Stimulated activated CD4-positive, alpha-beta T cell treated with anti-CD3 and anti-CD28 coated beads, Interleukin-12 subunit alpha, Interleukin-12 subunit beta, amount 100 ng/mL, for 24 hours (primary cell): ENCODE measurements around the gene NDUFAF4.

Experiments used
- DNase-seq, 2 experiments: peaks; one replicate each; pipeline ENCODE4 v3.0.0-alpha.2; 2020; ENCODE audit warnings: low read depth in 2 of 2

Gene NDUFAF4

DNA sequence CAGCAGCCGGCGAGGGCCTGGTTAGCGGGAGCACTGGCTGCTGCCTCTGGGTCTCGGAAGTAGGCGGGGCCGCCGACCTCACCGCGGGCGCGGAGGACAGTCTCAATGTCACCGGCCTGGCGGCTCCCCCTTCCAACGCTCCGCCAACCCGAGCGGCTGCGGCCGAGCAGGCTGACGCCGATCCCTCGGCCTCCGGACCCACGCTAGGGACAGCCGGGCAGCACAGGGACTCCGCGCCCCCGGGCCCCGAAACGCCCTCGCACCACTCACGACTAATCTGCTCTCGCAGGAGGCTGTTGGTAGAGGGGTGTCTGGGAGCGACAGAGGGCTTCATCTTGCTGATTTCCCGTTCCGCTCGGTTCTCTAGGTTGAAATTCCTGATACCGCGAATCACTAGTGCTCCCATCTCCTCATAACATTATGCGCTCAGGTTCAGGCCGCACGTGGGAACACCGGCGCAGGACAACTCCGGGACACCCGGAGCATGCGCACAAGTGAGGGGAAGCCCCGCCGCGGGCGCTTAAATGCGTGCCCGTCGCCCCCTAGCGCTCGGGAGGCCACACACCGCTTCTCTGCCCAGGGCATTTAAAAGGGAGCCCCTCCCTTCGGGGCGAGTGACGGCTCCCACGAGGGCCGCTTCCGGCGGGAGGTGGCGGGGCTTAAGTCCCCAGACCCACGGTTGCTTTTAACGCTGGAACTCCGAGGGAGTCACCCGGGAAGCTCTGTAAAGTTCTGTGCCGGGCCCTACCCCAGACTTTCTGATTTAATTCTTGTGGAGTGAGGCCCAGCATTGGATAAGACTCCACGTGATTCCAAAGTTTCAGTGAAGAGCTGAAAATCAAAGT lies at the start of gene NDUFAF4:
Gene NDUFAF4, minus strand, starts transcription at position 496 of the 845 bp plus-strand sequence. Its CDS starts 90 bp downstream, at position 406.
- peak; percentile 91 to 92 for DNase-seq

- no peak for DNase-seq
Measured at GRCh38 chr6:96947055-96947454, 49.4 kb upstream of the NDUFAF4 start.

DNA sequence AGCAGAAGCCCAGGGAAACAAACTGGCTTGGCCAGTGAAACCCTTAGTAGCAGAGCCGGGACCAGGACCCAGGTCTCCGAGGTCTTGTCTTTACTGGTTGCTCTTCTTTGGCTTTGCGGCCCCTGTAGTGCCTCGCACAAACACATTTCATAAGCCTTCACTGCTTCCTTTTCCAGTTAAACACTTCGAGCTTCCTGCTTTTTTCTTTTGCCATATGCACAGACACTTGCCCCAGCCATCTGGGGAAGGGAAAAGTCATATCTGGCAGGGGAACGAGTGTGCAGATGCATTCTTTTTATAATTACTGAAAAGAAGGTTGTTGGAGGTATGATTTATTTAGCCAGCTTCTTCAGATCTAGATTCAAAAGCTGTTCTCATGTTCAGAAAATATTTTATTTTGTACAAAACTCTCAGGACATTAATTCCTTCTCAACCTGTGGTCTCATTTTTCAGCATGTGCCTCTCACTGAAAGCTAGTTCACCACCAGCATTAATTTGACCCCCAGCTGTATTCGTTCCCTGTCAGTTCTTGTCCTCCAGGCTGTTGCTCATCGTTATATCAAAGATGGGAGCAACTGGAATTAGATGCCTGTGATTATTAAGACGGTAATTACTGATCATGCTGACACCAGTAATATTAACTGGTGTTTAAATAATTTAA lies 46.0 kb upstream of the NDUFAF4 start:
- DNase-seq: no peak

- DNase-seq: no peak
Measured at GRCh38 chr6:96942676-96943075, 45.0 kb upstream of the NDUFAF4 start.

- no peak for DNase-seq
Measured at GRCh38 chr6:96940322-96940721, 42.6 kb upstream of the NDUFAF4 start.

DNA sequence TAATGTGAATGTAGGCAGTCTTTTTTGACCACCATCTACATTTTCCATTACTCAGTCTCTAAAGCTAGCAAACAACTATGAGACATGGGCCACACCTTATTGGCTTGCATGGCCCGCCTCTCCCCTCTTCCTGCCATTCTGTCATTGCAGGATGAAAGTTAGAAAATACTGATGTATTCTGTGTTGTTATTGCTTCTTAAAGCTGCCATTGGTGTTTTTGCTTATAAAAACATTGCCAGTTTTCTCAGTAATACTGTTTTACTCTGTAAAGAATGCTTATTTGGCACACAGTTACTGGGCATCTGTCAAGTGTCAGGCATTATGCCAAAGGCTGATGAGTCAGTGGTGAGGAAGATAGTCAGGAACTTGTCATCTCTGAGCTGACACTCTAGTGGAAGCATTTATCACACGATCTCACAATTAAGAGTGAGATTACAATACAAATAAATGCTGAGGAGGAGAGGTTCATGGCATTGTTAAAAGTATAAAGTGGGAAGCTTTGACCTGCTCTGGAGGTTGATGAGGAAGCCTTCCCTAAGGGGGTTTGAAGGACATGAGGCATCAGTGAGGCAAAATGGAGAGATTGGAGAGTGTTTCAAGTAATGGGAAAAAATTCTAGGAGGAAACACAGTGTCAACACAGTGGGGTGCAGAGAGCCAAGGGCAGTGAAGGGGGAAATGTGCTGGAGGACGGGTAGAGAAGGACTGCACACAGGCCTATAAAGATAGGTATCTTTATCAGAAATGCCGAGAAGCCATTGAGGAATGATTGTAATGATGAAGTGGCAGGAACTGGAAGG lies 41.5 kb upstream of the NDUFAF4 start:
- DNase-seq: no peak

DNA sequence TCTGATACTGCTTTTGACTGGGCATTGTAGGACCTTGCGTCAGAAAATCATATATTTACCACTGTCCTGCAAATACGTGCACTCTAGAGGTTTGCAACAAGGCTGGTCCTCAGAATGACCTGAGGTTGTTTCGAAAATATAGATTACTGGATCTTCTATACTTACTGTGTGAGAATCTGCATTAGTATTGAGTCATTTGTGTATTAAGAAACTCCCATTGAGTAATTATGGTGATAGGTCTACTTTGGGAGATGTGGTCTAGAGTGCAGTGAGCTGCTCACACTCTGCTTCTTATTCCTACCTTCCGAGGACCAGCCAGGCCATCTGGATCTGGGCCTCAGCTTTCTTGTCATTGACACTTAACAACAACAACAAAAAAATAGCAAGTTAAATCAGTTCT lies 36.4 kb upstream of the NDUFAF4 start:
- DNase-seq: no peak

- no peak for DNase-seq
Measured at GRCh38 chr6:96931198-96931597, 33.5 kb upstream of the NDUFAF4 start.

- no peak for DNase-seq
Measured at GRCh38 chr6:96929741-96930140, 32.0 kb upstream of the NDUFAF4 start.

GRCh38 chr6:96927660-96928059 lies 30.0 kb upstream of the NDUFAF4 start:
- no peak for DNase-seq

DNA sequence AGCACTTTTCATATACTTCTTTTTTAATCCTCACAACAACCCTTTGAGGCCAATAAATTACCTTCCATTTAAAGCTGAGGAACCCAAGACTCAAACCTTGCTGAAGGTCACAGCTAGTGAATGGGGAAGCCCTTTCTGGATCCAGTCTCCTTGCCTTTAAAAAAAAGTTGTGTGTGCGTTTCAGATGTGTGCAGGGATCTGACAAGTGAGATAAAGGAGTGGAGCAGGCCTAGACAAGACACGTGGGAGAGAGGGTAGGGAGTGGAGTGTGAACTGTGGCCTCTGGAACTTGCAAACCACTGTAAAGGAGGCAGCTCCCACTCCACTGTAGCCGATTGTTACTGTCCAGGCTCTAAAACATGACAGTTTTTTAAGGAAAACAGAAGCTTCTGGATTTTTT lies 28.7 kb upstream of the NDUFAF4 start:
- DNase-seq: no peak

GRCh38 chr6:96925290-96925687 lies 27.6 kb upstream of the NDUFAF4 start:
- DNase-seq: no peak

DNA sequence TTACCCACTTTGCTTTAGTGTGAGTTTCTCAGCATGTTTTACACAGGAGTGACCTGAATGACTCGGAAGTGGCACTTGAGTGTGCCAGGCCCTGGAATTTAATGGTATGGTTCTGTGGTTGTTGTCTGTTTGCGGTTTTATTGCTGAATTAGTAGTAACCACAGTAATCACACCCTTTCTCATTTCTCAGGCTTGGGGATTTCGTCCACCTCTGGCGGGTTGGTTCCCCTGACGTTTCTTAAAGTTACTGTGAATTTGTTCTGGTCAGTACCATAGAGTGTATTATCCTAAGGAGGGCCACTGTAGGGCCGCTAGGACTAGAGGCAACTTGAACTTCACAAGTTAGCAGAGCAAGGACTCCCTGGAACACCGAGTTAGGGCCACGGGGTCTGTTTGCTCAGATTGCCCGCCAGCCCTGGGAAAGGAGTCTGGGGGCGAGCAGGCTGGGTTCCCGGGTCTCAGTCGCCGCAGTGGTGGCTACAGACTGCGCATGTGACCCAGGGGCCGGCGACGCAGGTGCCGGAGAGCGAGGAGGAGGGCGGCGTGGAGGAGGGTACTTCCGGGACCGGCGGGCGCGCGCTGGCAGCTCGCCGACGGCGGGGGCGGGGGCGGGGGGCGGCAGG lies 26.3 kb upstream of the NDUFAF4 start:
- DNase-seq: no peak

- DNase-seq: no peak
Measured at GRCh38 chr6:96923400-96923799, 25.7 kb upstream of the NDUFAF4 start.

GRCh38 chr6:96917098-96917497 lies 19.4 kb upstream of the NDUFAF4 start:
- no peak for DNase-seq

- no peak for DNase-seq
Measured at GRCh38 chr6:96913621-96914020, 15.9 kb upstream of the NDUFAF4 start.

DNA sequence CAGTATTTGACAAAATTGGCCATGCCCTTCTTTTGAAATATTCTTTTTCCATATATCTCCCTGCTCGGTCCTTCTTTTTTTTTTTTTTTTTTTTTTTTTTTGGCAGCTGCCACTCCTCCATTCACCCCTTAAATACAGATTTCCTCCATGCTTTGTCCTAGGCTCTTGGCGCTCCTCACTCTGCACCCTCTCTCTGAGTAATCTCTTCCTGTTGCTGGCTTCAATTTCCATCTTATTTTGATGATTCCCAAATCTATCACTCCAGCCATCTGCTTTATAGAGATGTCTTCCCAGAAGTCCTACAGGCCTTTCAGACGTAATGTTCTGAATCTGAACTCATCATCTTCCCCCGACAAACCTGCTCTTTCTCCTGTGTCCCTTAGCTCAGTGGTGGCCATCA lies 14.1 kb upstream of the NDUFAF4 start:
- no peak for DNase-seq

- DNase-seq: no peak
Measured at GRCh38 chr6:96911171-96911570, 13.5 kb upstream of the NDUFAF4 start.

GRCh38 chr6:96909811-96910210 lies 12.1 kb upstream of the NDUFAF4 start:
- DNase-seq: no peak

GRCh38 chr6:96907498-96907897 lies 9.8 kb upstream of the NDUFAF4 start:
- peak in 1 of 2 experiments; percentile 8 for DNase-seq

GRCh38 chr6:96900873-96901272 lies 3.2 kb upstream of the NDUFAF4 start:
- no peak for DNase-seq

DNA sequence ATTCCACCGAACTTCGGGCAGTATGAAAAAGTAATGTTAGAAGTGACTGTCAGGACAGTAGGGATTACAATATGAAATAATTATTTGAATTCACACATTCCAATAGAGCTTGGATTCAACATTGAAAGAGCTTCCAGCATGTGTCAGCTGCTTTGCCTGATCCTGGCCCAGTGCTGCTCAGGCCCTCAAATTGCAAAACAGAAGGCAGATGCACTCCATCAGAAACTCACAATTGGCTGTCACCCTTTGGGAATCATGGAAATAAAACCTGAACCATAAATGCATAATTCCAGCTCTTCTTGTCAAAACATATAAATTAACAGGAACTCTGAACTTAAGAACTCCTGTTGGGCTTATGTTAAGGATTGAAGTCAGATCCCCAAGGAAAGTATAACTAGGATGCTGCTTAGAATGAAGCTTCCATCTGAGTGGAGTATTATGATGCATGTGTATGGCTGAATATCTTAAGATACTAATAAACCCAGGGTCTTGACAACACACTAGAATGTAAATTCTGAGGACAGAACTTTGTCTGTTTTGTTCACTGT lies 1.8 kb upstream of the NDUFAF4 start:
- DNase-seq: no peak
